GM21360 (cell line): ENCODE results near the gene SNRPD3.
"Not testable (repeated sequence)": the region's sequence is repeated elsewhere in the genome, so short reads cannot be mapped to it uniquely, and the experiment has no call there.

Experiments used
- ATAC-seq: cut with Tn5 transposase; IDR thresholded peaks from one replicate; pipeline ENCODE4 v1.9.1; 2021; ENCODE audit warnings: mild to moderate bottlenecking, moderate library complexity; ENCODE audit not compliant: unreplicated experiment

Gene SNRPD3

GRCh38 chr22:24530968-24531367 lies 24.8 kb upstream of the SNRPD3 start:
- ATAC-seq, result not testable (repeated sequence)

GRCh38 chr22:24532075-24532474 lies 23.7 kb upstream of the SNRPD3 start:
- no peak for ATAC-seq

- ATAC-seq, result no peak
These were observed 20.5 kb upstream of the SNRPD3 start for GRCh38 chr22:24535348-24535747.

GRCh38 chr22:24536089-24536488 lies 19.7 kb upstream of the SNRPD3 start:
- no peak for ATAC-seq

GRCh38 chr22:24540470-24540869 lies 15.3 kb upstream of the SNRPD3 start:
- ATAC-seq, result no peak

GRCh38 chr22:24541681-24542515 lies 13.9 kb upstream of the SNRPD3 start:
- no peak for ATAC-seq

- no peak for ATAC-seq
These were observed 13.2 kb upstream of the SNRPD3 start for GRCh38 chr22:24542641-24543040.

GRCh38 chr22:24543185-24543601 lies 12.6 kb upstream of the SNRPD3 start:
- ATAC-seq, result no peak

- ATAC-seq, result no peak
These were observed 12.0 kb upstream of the SNRPD3 start for GRCh38 chr22:24543679-24544243.

- ATAC-seq, result no peak
These were observed 7.0 kb upstream of the SNRPD3 start for GRCh38 chr22:24548812-24549211.

GRCh38 chr22:24550028-24550901 lies 5.5 kb upstream of the SNRPD3 start:
- no peak for ATAC-seq

- ATAC-seq, result no peak
These were observed 4.8 kb upstream of the SNRPD3 start for GRCh38 chr22:24550902-24551435.

GRCh38 chr22:24552503-24553286 lies 3.1 kb upstream of the SNRPD3 start:
- not testable (repeated sequence) for ATAC-seq

GRCh38 chr22:24553597-24554312 lies 2.0 kb upstream of the SNRPD3 start:
- no peak for ATAC-seq

GRCh38 chr22:24554313-24555164 lies 1.3 kb upstream of the SNRPD3 start, which contains the start of gene GUCD1:
GUCD1 (minus strand) TSS chr22:24555138; CDS start chr22:24554991, 147 bp downstream.
- peak; percentile 7 for ATAC-seq

- no peak for ATAC-seq
These were observed 3.7 kb downstream of the SNRPD3 start for GRCh38 chr22:24559471-24559870.

- no peak for ATAC-seq
These were observed 7.4 kb downstream of the SNRPD3 start for GRCh38 chr22:24563246-24563645.

- no peak for ATAC-seq
These were observed 8.7 kb downstream of the SNRPD3 start for GRCh38 chr22:24564376-24565058.
